ENCODE data around the gene STOML1. TPM values are rescaled to one million over a fixed set of nuclear protein-coding genes. Genes with fewer than 3 reads are reported as not detected.

The STOML1 gene
- total and polyA plus RNA-seq, 8 donors, result 5.2 to 13.2 (median 9.2) TPM

DNA sequence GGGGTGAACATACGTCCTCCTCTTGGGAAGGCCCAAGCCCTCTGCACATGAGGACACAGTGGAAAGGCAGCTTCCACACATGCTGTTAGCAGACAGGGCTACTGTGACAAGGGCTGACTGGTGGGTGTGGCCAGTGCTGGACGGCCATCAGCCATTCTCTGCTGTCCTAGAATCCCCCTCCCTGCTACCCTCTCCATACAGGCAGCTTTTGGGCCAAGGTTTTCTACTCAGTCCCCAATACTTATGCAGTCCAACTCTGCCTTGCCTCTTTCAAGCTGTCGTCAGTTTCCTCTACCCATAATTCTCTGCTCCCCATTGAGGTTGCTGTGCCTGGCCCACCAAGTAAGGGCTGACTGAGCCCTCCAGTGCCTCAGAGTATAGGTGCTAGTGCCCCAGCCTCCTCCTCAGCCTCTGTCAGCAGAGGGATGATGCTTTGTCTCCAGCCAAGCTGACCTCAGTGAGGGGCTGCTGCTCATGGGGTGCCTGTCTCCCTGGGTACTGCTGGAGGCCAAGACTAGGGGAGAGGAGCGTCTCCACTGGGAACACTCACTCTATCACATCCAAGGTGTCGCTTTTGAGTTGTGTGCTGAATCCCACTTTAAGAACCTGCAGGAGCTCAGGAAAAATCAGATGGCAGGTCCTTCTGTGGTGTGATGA is 63.0 kb downstream of the STOML1 start:
- no peak for FAIRE-seq
- Histone ChIP-seq H3K27ac (no peak overlapping the region), H3K36me3 (no peaks in the 10 kb centered on the region), H3K4me3 (no peak overlapping the region), H3K27me3 (no peaks in the 10 kb centered on the region), H3K4me1 (peaks cover 5 to 11% (median 5%) of the 10 kb centered on the region in 3 donors), H3K9me3 (no peaks in the 10 kb centered on the region)
- no peak for ATAC-seq
- intact Hi-C loops (cut with DNase I), result no loop called here
- DNase-seq, result no peak
- 69 to 75% methylated on average over 5 of the region's 5 CpGs for WGBS, 2 donors
- TF ChIP-seq, protein P1, sequence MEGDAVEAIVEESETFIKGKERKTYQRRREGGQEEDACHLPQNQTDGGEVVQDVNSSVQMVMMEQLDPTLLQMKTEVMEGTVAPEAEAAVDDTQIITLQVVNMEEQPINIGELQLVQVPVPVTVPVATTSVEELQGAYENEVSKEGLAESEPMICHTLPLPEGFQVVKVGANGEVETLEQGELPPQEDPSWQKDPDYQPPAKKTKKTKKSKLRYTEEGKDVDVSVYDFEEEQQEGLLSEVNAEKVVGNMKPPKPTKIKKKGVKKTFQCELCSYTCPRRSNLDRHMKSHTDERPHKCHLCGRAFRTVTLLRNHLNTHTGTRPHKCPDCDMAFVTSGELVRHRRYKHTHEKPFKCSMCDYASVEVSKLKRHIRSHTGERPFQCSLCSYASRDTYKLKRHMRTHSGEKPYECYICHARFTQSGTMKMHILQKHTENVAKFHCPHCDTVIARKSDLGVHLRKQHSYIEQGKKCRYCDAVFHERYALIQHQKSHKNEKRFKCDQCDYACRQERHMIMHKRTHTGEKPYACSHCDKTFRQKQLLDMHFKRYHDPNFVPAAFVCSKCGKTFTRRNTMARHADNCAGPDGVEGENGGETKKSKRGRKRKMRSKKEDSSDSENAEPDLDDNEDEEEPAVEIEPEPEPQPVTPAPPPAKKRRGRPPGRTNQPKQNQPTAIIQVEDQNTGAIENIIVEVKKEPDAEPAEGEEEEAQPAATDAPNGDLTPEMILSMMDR (IDR thresholded peaks at IDR 0.05), result no peak

Other genes starting within 250 kb of the STOML1 start
- gene INSYN1, start 238.9 kb downstream of the STOML1 start, total RNA-seq, result 1 to 10 TPM in 4 of 6 donors, under 1 TPM in 2; 0.42 to 2.7 (median 1.6) TPM
- 10 to 100 TPM in 1 of 2 donors, 1 to 10 TPM in 1; 6.0 to 28.2 TPM for gene INSYN1, start 238.9 kb downstream of the STOML1 start, polyA plus RNA-seq
- not detected for gene TBC1D21, start 118.7 kb downstream of the STOML1 start, total RNA-seq
- gene TBC1D21, start 118.7 kb downstream of the STOML1 start, polyA plus RNA-seq, result not detected
- gene LOXL1, start 65.8 kb downstream of the STOML1 start, total RNA-seq, result 10 to 100 TPM in 1 of 6 donors, 1 to 10 TPM in 5; 2.2 to 14.9 (median 4.9) TPM
- 10 to 100 TPM; 11.5 to 14.8 TPM for gene LOXL1, start 65.8 kb downstream of the STOML1 start, polyA plus RNA-seq
- 10 to 100 TPM; 10.6 to 31.7 (median 13.0) TPM for gene PML, start 2.4 kb upstream of the STOML1 start, total RNA-seq
- gene PML, start 2.4 kb upstream of the STOML1 start, polyA plus RNA-seq, result 10 to 100 TPM; 17.6 to 19.1 TPM
- not detected for gene GOLGA6A, start 90.3 kb upstream of the STOML1 start, total RNA-seq
- not detected for gene GOLGA6A, start 90.3 kb upstream of the STOML1 start, polyA plus RNA-seq
- under 1 TPM; 0.08 to 0.50 (median 0.16) TPM for gene ISLR2, start 138.3 kb upstream of the STOML1 start, total RNA-seq
- under 1 TPM; 0.23 to 0.31 TPM for gene ISLR2, start 138.3 kb upstream of the STOML1 start, polyA plus RNA-seq
- gene ISLR, start 181.4 kb upstream of the STOML1 start, total RNA-seq, result 10 to 100 TPM in 1 of 6 donors, 1 to 10 TPM in 5; 1.5 to 29.4 (median 3.2) TPM
- 1 to 10 TPM; 3.1 to 3.6 TPM for gene ISLR, start 181.4 kb upstream of the STOML1 start, polyA plus RNA-seq
- 1 to 10 TPM in 2 of 6 donors, under 1 TPM in 2, not detected in 2; 0.06 to 1.7 (median 0.89) TPM for gene STRA6, start 210.5 kb upstream of the STOML1 start, total RNA-seq
- gene STRA6, start 210.5 kb upstream of the STOML1 start, polyA plus RNA-seq, result under 1 TPM; 0.19 to 0.42 TPM
- not detected for gene CCDC33, start 244.0 kb upstream of the STOML1 start, total RNA-seq
- gene CCDC33, start 244.0 kb upstream of the STOML1 start, polyA plus RNA-seq, result not detected

Data from pancreas (tissue), 10 donors.